Hepatocyte (in vitro differentiated cells): ENCODE measurements around the gene OBSCN.

Experiments
- CTCF ChIP-seq: fragments of 200-600 bp; sonication (generic); IDR thresholded peaks from 2 replicates; pipeline ENCODE4 v1.5.1; 2016; ENCODE audit warnings: antibody characterized with exemption, mild to moderate bottlenecking; ENCODE audit not compliant: poor library complexity
- EZH2 ChIP-seq: fragments of 200-600 bp; sonication (generic); IDR thresholded peaks from 2 replicates; pipeline ENCODE4 v1.6.1; 2016; ENCODE audit warnings: antibody characterized with exemption, mild to moderate bottlenecking, borderline replicate concordance

- TF ChIP-seq CTCF (no peak), EZH2 (no peak)
Observed at GRCh38 chr1:228307218-228308023, 99.6 kb downstream of the OBSCN start.
